Adipocyte (in vitro differentiated cells): Measurements from ENCODE around the gene PLPP7.
"Not testable (repeated sequence)": the region's sequence is repeated elsewhere in the genome, so short reads cannot be mapped to it uniquely, and the experiment has no call there.

Source experiments
- DNase-seq: peaks from one replicate; pipeline ENCODE4 v3.0.0-alpha.2; 2015; ENCODE audit warnings: low read depth
- H3K27me3 ChIP-seq: replicated peaks from 2 replicates; pipeline ENCODE4 v1.7.0; 2013; ENCODE audit warnings: mild to moderate bottlenecking, low read length, moderate library complexity; ENCODE audit not compliant: control insufficient read depth, insufficient read depth
- H3K36me3 ChIP-seq: 2 replicates; pipeline ENCODE4 v1.7.0; 2013; ENCODE audit warnings: low read length, mild to moderate bottlenecking, moderate library complexity; ENCODE audit not compliant: control insufficient read depth, insufficient read depth, severe bottlenecking
- H3K4me1 ChIP-seq: 2 replicates; pipeline ENCODE4 v1.7.0; 2013; ENCODE audit warnings: mild to moderate bottlenecking, low read length, moderate library complexity; ENCODE audit not compliant: control insufficient read depth, insufficient read depth
- H3K4me3 ChIP-seq: 2 replicates; pipeline ENCODE4 v1.7.0; 2013; ENCODE audit warnings: mild to moderate bottlenecking, low read length, moderate library complexity
- H3K9ac ChIP-seq: 2 replicates; pipeline ENCODE4 v1.7.0; 2013; ENCODE audit warnings: mild to moderate bottlenecking, low read length, moderate library complexity
- H3K9me3 ChIP-seq: 2 replicates; pipeline ENCODE4 v1.7.0; 2013; ENCODE audit warnings: mild to moderate bottlenecking, low read length, moderate library complexity; ENCODE audit not compliant: control insufficient read depth

The PLPP7 gene

DNA sequence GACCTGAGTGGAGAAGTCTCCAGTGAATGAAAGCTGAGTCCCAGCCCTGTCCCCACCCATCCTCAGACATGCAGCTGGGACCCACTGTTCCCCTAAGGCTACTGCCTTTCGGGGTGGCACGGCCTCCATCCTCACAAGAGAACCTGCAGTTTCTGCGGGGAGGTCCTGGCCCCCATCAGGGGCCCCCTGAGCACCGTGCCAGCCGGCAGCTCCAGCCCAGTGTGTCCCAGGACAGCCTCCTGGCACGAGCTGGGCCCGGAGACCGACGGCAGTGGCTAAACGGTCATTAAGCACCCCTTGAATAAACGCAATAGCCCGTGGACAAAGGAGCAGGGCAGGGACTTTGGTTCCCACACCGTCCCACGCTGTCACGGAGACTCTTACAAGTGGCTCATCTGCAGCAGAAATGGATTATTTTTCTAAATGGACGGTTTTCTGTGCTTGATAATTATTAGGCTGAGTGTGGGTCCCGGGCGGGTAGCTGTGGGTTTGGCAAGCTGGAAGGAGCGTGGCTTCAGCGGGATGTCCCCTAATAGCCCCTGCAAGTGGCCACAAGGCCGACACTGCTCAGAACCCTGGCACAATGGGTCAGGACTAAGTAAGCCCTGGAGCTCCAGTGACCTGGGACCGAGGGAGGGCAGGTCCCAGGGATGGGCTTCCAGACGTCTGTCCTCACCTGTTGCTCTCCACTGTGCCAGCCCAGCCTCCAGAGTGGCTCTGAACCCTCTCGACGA is 30.7 kb upstream of the PLPP7 start:
- DNase-seq: no peak
- Histone ChIP-seq H3K4me1 (peaks cover 14% of the 10 kb centered on the region), H3K4me3 (no peak overlapping the region), H3K36me3 (no peaks in the 10 kb centered on the region), H3K9ac (no peak overlapping the region), H3K27me3 (no peaks in the 10 kb centered on the region), H3K9me3 (no peaks in the 10 kb centered on the region)

DNA sequence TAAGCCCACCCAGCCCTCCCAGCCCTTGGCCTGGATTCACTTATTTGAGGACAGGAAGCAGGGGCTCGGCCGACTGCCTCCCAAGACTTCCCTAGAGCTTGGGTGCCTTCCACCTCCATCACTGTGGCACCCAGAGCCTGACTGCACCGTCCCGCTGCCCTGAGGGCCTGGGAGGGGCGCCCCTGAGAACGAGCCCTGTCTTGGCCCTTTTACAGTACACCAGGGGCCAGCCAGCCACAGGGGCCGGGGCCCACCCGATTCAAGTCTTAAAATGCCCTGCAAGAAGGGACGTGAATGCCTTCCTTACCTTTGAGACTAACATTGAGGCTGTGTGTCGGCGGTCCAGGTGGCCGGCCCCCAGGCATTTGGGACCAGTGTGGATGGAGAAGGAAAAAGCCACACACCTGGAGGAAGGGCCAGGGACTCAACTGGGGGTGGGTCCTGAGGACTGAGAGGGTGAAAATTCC is 30.1 kb upstream of the PLPP7 start:
- no peak for DNase-seq
- no peak overlapping the region for H3K9ac ChIP-seq
- no peaks in the 10 kb centered on the region for H3K27me3 ChIP-seq
- H3K4me3 ChIP-seq: no peak overlapping the region
- H3K4me1 ChIP-seq: peaks cover 14% of the 10 kb centered on the region
- no peaks in the 10 kb centered on the region for H3K9me3 ChIP-seq
- H3K36me3 ChIP-seq: no peaks in the 10 kb centered on the region

- Histone ChIP-seq H3K4me1 (peaks cover 14% of the 10 kb centered on the region), H3K9ac (no peak overlapping the region), H3K36me3 (no peaks in the 10 kb centered on the region), H3K27me3 (no peaks in the 10 kb centered on the region), H3K9me3 (no peaks in the 10 kb centered on the region), H3K4me3 (no peak overlapping the region)
- no peak for DNase-seq
Observed at GRCh38 chr9:131259916-131260597, 29.5 kb upstream of the PLPP7 start.

GRCh38 chr9:131260751-131261452 is 28.6 kb upstream of the PLPP7 start:
- Histone ChIP-seq H3K4me1 (peaks cover 11% of the 10 kb centered on the region), H3K36me3 (no peaks in the 10 kb centered on the region), H3K27me3 (no peaks in the 10 kb centered on the region), H3K9ac (no peak overlapping the region), H3K9me3 (no peaks in the 10 kb centered on the region), H3K4me3 (no peak overlapping the region)
- no peak for DNase-seq

GRCh38 chr9:131262327-131263032 is 27.0 kb upstream of the PLPP7 start:
- no peaks in the 10 kb centered on the region for H3K9me3 ChIP-seq
- H3K4me1 ChIP-seq: peaks cover 3% of the 10 kb centered on the region
- DNase-seq: no peak

DNA sequence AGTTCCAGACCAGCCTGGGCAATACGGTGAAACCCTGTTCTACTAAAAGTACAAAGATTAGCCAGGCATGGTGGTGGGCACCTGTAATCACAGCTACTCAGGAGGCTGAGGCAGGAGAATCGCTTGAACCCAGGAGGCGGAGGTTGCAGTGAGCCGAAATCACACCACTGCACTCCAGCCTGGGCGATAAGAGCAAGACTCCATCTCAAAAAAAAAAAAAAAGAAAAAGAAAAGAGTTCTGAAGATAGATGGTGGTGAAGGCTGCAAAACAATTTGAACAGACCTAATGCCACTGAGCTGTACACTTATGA is 26.5 kb upstream of the PLPP7 start:
- H3K9ac ChIP-seq, H3K4me1 ChIP-seq, H3K36me3 ChIP-seq, H3K9me3 ChIP-seq, DNase-seq, H3K27me3 ChIP-seq, H3K4me3 ChIP-seq: not testable (repeated sequence)

More at GRCh38 chr9:131262327-131263032, 27.0 kb upstream of the PLPP7 start:
- Histone ChIP-seq H3K9ac (no peak overlapping the region), H3K36me3 (no peaks in the 10 kb centered on the region), H3K4me3 (no peak overlapping the region), H3K27me3 (no peaks in the 10 kb centered on the region)

- no peaks in the 10 kb centered on the region for H3K36me3 ChIP-seq
- no peaks in the 10 kb centered on the region for H3K9me3 ChIP-seq
- H3K4me3 ChIP-seq: no peak overlapping the region
- H3K4me1 ChIP-seq: no peaks in the 10 kb centered on the region
- no peak for DNase-seq
- H3K27me3 ChIP-seq: no peaks in the 10 kb centered on the region
- H3K9ac ChIP-seq: no peak overlapping the region
Observed at GRCh38 chr9:131263701-131264100, 25.8 kb upstream of the PLPP7 start.

DNA sequence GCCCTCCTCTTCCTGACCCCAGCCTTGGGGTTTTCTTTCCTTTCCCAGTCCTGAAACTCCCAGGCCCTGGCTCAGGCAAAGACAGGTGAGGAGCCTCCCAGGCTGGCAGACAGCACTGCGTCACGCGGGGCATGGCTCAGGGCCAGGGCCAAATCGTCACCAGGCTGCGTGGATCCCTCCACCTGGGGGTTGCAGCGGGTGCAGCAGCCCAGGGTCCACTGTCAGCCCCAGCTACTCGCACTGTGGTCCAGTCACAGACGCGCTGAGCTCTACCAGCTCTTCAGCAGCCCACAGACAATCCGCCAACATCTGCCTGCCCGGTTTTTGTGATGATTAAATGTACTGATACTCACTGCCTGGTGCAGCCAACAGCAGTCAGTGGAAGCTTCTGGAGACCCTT is 25.3 kb upstream of the PLPP7 start:
- Histone ChIP-seq H3K9ac (no peak overlapping the region), H3K27me3 (no peaks in the 10 kb centered on the region), H3K4me1 (no peaks in the 10 kb centered on the region), H3K4me3 (no peak overlapping the region), H3K36me3 (no peaks in the 10 kb centered on the region), H3K9me3 (no peaks in the 10 kb centered on the region)
- no peak for DNase-seq

- no peak for DNase-seq
- no peaks in the 10 kb centered on the region for H3K4me1 ChIP-seq
- H3K4me3 ChIP-seq: no peak overlapping the region
- H3K27me3 ChIP-seq: no peaks in the 10 kb centered on the region
- H3K9ac ChIP-seq: no peak overlapping the region
- no peaks in the 10 kb centered on the region for H3K36me3 ChIP-seq
- H3K9me3 ChIP-seq: no peaks in the 10 kb centered on the region
Observed at GRCh38 chr9:131266266-131267229, 23.0 kb upstream of the PLPP7 start.

DNA sequence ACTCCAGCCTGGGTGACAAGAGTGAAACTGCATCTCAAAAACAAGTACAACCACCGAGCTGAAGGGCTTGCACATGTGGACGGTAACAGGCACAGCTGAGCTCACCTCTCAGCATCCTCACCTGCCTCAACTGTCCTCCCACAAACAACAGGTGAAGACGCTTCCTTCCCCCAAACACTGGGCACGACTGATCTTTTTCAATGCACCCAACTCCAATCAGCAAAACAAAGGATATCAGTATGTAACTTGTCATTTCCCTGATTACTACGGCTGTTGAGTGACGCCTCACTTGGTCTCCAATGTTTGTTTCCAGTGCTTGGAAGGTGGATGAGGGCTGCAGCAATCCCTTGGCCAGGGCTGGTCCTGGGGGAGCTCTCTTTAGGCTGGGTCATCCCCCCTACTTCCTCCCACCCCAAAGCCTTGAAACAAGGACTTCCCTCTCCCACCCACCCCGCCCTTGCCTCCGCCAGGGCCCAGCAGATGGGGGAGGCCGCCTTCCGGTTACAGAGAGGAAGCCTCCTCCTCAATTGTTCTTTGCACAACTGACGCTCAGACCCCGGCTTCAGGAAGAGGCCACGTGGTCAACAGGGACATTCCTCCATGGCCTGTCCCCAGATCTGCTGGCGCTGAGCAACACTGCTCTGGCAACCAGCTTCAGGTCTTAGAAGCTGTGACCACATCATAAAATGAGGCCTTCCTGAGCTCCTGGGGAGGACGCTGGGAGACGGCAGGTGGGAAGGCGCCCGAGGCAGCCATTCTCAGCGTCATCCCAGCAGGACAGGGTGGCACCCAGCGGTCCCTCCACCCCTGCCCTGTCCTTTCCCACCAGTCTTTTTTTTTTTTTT is 19.1 kb upstream of the PLPP7 start:
- H3K9ac ChIP-seq: no peak overlapping the region
- H3K36me3 ChIP-seq: no peaks in the 10 kb centered on the region
- H3K4me3 ChIP-seq: no peak overlapping the region
- peaks cover 4% of the 10 kb centered on the region for H3K4me1 ChIP-seq
- H3K27me3 ChIP-seq: peaks cover 3% of the 10 kb centered on the region
- no peak for DNase-seq
- no peaks in the 10 kb centered on the region for H3K9me3 ChIP-seq
